Medulla oblongata (tissue), 1 donor: ENCODE results near the gene FCER2.

Experiments
- DNase-seq: peaks from one replicate; pipeline ENCODE4 v3.0.0-alpha.2; 2015; ENCODE audit errors: extremely low spot score

Gene FCER2

DNA sequence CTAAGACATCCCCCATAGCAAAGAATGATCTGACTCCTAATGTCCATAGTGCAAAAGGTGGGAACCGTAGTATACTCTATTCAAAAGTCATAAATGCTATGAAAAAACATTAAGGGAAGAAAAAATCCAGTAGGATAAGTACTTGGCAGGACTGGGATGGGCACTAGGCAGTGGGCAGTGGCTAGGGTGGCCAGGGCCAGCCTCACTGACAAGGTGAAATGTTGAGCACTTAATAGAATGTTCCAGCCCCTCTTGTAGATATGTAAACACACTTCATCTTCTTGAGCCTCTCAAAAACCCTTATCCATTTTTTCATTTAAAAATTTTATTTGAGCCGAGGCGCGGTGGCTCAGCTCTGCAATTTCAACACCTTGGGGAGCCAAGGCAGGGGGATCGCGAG lies 31.4 kb upstream of the FCER2 start:
- DNase-seq = no peak

GRCh38 chr19:7732045-7732444 lies 30.1 kb upstream of the FCER2 start, which contains the start of gene CLEC4G:
TSS of gene CLEC4G (minus strand) at chr19:7732110. CDS start at chr19:7732102, 8 bp downstream.
- DNase-seq = no peak

GRCh38 chr19:7731615-7732014 lies 29.7 kb upstream of the FCER2 start:
- DNase-seq = no peak

DNA sequence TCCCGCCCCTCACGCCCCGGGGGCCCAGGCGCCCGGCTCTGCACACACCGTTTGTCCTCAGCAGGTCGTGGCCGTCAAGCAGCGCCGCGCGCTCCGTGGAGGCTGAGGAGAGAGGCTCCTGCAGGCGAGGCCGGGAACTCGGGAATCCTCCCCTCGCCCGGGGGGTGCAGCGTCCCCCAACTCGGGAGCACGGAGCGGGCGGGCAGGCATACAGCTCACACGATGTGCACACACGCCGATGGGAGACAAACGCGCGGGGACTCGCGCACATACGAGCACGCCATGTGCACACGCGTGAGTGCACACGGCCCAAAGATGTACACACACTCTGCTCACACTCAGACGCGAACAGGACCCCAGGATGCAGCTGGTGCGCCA lies 29.3 kb upstream of the FCER2 start:
- no peak for DNase-seq

DNA sequence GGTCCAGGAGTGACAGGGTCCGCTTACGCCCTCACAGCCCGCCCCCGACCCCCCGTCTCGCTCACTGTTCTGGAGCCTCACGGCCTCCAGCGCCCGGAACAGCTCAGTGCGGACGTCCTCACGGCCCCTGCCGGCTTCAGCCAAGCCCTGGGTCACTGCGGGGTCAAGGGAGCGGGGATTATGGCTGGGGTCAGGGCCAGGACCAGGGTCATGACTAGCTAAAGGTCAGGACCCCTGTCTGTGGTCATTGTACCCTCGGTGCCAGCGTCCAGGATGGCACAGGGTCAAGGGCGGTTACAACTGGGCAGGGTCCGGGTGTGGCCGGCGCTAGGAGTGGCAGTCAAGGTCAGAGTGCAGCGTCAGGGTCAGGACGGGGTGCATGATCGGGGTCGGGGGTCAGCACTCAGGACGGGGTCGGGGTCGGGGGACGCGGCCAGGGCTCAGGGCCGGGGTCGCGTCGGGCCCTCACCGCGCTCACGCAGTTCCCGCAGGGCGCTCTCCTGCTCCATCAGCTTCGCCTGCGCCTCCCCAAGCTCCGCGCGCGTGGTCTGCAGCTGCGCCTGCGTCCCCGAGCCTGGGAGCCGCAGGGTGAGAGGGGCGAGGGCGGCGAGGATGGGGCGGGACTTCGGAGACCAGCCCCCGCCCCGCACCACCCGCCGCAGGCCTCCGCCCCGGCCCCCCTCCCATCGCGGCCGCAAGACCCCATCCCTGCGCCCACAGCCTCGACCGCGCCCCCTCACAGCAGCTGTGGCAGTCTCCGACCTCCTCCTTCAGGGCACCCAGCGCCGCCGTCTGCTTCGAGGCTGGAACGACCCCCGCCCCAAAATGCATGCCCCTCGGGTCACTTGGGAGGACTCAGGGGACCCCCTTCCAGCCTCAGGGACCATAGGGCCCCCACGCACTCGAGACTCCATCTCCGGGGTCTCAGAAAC lies 28.6 kb upstream of the FCER2 start:
- no peak for DNase-seq

GRCh38 chr19:7729831-7730285 lies 27.9 kb upstream of the FCER2 start:
- DNase-seq = no peak

- DNase-seq = no peak
Observed at GRCh38 chr19:7729211-7729610, 27.3 kb upstream of the FCER2 start.

- no peak for DNase-seq
Observed at GRCh38 chr19:7725791-7726190, 23.9 kb upstream of the FCER2 start.

- DNase-seq = no peak
Observed at GRCh38 chr19:7722231-7722651, 20.3 kb upstream of the FCER2 start.

- DNase-seq = no peak
Observed at GRCh38 chr19:7720351-7720750, 18.4 kb upstream of the FCER2 start.

- no peak for DNase-seq
Observed at GRCh38 chr19:7718668-7719067, 16.7 kb upstream of the FCER2 start.

DNA sequence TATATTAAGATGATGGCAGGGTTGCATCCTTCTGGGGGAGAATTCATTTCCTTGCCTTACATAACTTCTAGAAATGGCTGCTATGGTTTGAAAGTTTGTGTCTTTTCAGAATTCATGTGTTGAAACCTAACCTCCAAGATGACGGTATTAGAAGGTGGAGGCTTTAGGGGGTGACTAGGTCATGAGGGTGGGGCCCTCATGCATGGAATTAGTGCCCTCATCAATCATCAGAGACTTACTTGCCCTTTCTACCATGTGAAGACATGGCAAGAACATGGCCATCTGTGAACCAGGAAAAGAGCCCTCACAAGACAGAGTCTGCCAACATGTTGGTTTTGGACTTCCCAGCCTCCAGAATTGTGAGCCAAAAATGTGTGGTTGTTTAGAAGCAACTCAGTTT lies 14.8 kb upstream of the FCER2 start:
- DNase-seq = no peak

GRCh38 chr19:7715671-7716070 lies 13.7 kb upstream of the FCER2 start:
- no peak for DNase-seq

- DNase-seq = no peak
Observed at GRCh38 chr19:7710616-7711015, 8.7 kb upstream of the FCER2 start.

- no peak for DNase-seq
Observed at GRCh38 chr19:7709932-7710460, 8.1 kb upstream of the FCER2 start.

- no peak for DNase-seq
Observed at GRCh38 chr19:7706955-7707456, 5.1 kb upstream of the FCER2 start.

- no peak for DNase-seq
Observed at GRCh38 chr19:7706188-7706954, 4.4 kb upstream of the FCER2 start.

GRCh38 chr19:7705387-7706187 lies 3.7 kb upstream of the FCER2 start:
- peak; percentile 53 for DNase-seq

DNA sequence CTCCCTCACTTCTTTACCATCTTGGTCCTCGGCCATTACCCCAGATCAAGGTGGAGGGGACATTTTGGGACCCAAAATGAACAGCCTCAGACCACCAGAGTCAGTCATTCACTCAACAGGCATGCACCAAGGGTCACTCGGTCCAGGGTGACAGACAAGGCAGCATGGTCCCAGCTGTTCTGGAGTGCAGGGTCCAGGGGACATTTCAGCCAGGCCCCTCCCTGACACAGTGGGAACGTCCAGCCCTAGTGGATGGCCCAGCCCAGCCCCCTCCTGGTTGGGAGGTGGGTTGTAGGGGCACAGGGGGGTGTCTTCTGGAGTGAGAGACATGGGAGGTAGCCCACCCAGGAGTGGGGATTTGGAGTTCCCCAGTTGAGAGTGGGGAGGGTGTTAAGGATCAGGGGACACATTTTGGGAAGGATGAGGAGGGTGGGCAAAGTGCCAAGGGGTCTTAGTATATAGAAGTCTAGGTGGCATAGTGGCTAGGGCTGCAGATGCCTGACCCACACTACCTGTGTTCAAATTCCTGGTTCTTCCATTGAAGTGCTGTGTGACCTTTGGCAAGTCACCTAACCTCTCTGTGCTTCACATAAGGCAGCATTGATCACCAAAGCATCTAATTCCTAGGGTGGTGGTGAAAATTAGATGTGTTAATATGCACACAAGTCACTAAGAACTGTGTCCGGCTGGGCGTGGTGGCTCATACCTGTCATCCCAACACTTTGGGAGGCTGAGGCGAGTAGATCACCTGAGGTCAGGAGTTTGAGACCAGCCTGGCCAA lies 2.5 kb upstream of the FCER2 start:
- DNase-seq = no peak

GRCh38 chr19:7703332-7703731 lies 1.4 kb upstream of the FCER2 start:
- DNase-seq = no peak
